Breast epithelium (tissue), 4 donors: Measurements from ENCODE around the gene LRRC1. TPM values are rescaled to one million over a fixed set of nuclear protein-coding genes. Genes with fewer than 3 reads are reported as not detected.

Experiments used
- DNase-seq, 2 donors: peaks; one replicate each; pipeline ENCODE4 v3.0.0-alpha.2; 2019; ENCODE audit warnings: low spot score in 2 of 2
- H3K27ac ChIP-seq, 2 donors: fragments of 200-600 bp; sonication (generic) in 1 of 2; one replicate each; pipeline ENCODE4 v1.5.1; 2016 to 2019; ENCODE audit warnings: mild to moderate bottlenecking in 1 of 2
- H3K27me3 ChIP-seq, 2 donors: fragments of 200-600 bp; sonication (generic) in 1 of 2; one replicate each; pipeline versions ENCODE4 v1.5.1 to v1.6.0; 2017 to 2019; ENCODE audit warnings: control low read depth in 1 of 2, mild to moderate bottlenecking in 1 of 2
- H3K36me3 ChIP-seq: fragments of 200-600 bp; one replicate; pipeline ENCODE4 v1.5.1; 2019
- H3K4me1 ChIP-seq, 2 donors: fragments of 200-600 bp; sonication (generic); one replicate each; pipeline ENCODE4 v1.5.1; 2016 to 2019; ENCODE audit warnings: control low read depth in 1 of 2
- H3K4me3 ChIP-seq, 3 donors: fragments of 200-600 bp; sonication (generic); 1 replicate in 2 of 3; 2 replicates in 1 of 3; pipeline ENCODE4 v1.5.1; 2016 to 2019; ENCODE audit warnings: mild to moderate bottlenecking in 3 of 3, moderate library complexity in 2 of 3
- H3K9me3 ChIP-seq, 2 donors: fragments of 200-600 bp; sonication (generic) in 1 of 2; one replicate each; pipeline ENCODE4 v1.5.1; 2016 to 2019; ENCODE audit warnings: control low read depth in 1 of 2
- POLR2A ChIP-seq: fragments of 450-650 bp; IDR thresholded peaks from one replicate; pipeline ENCODE4 v1.6.1; 2016; ENCODE audit warnings: antibody characterized with exemption, mild to moderate bottlenecking, moderate library complexity
- POLR2AphosphoS5 ChIP-seq, 3 donors: sonication (generic); formaldehyde crosslinking; IDR thresholded peaks; one replicate each; pipeline ENCODE4 v1.6.1; 2017; ENCODE audit warnings: antibody characterized with exemption in 3 of 3
- intact Hi-C: fragments of 100-400 bp; cut with DNase I; formaldehyde crosslinking; loops from one replicate; pipeline ENCODE4 v1.15.1; 2023; ENCODE audit warnings: low total_unique reads
- total RNA-seq, 3 donors: library from RNA; depleted of rRNA; stranded (reverse); fragments of >200 nt; gene quantifications; one replicate each; pipeline ENCODE4 v1.1.0, GENCODE V29; 2016
- TF ChIP-seq, protein P1 (sequence below), 3 donors: fragments of 450-650 bp; IDR thresholded peaks; one replicate each; pipeline ENCODE4 v1.5.1; 2016 to 2017; ENCODE audit warnings: antibody characterized with exemption in 3 of 3, mild to moderate bottlenecking in 3 of 3, moderate library complexity in 3 of 3

The LRRC1 gene
- total RNA-seq, 3 donors from 2014 or later = 10.1 to 37.9 (median 37.4) TPM

DNA sequence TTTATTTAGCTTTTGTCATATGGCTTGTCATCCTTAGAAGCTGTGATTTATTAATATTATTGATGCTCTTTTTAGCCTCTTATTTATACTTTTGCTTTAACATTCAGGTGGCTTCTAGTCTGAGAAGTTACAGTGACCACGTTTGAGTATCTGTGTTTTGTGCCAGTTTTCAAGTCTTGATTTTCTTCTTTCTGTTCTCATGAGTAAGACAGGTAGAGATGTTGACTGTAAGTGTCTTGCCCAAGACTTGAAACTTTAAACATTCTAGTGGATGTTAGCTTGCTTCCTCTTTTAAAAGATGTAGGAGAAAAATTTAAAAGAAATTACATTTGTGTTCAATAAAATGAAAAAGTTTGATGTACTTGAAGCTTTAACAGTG lies 122.6 kb downstream of the LRRC1 start:
- Histone ChIP-seq H3K4me1 (peaks cover 0 to 5% of the 10 kb centered on the region in 2 donors), H3K4me3 (no peak overlapping the region), H3K9me3 (no peaks in the 10 kb centered on the region), H3K27ac (no peak overlapping the region), H3K36me3 (no peaks in the 10 kb centered on the region), H3K27me3 (no peaks in the 10 kb centered on the region)
- TF ChIP-seq, protein P1, sequence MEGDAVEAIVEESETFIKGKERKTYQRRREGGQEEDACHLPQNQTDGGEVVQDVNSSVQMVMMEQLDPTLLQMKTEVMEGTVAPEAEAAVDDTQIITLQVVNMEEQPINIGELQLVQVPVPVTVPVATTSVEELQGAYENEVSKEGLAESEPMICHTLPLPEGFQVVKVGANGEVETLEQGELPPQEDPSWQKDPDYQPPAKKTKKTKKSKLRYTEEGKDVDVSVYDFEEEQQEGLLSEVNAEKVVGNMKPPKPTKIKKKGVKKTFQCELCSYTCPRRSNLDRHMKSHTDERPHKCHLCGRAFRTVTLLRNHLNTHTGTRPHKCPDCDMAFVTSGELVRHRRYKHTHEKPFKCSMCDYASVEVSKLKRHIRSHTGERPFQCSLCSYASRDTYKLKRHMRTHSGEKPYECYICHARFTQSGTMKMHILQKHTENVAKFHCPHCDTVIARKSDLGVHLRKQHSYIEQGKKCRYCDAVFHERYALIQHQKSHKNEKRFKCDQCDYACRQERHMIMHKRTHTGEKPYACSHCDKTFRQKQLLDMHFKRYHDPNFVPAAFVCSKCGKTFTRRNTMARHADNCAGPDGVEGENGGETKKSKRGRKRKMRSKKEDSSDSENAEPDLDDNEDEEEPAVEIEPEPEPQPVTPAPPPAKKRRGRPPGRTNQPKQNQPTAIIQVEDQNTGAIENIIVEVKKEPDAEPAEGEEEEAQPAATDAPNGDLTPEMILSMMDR (IDR thresholded peaks at IDR 0.05) = no peak
- TF ChIP-seq POLR2AphosphoS5 (IDR thresholded peaks at IDR 0.05) (no peak), POLR2A (no peak)
- no peak for DNase-seq
- intact Hi-C loops = no loop called here

DNA sequence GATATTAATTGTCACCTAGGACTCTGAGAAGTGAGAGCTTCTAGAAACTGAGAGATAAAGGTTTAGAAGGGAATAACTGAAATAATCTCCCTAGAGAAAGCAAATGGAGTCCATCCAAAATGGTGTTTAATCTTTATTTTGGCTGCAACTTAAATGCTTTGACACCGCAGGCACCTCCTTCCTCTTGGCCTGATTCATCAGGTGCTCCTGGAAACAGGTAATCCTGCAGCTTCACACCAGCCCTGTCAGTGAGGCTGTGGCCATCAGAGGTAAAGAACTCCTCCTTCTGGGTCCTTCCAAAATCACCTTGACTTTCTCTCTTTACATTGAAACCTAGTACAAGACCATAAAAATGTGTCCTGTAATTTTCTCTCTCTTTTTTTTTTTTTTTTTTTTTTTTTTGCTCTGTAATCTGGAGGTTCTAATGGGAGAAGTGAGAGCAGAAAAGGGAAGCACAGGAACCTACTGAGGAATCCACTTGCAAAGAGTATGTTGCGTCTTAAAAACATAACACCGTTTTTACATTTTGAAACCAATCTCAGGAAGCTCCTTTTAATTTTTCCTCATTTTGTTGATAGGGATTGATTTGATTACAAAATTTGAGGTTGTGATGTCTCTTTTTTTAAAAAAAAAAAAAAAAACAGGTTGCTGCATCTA lies 124.2 kb downstream of the LRRC1 start:
- no peak overlapping the region for H3K4me3 ChIP-seq
- H3K9me3 ChIP-seq = no peaks in the 10 kb centered on the region
- DNase-seq = no peak
- intact Hi-C loops = no loop called here
- H3K27me3 ChIP-seq = no peaks in the 10 kb centered on the region
- no peak overlapping the region for H3K27ac ChIP-seq
- TF ChIP-seq POLR2A (no peak), POLR2AphosphoS5 (IDR thresholded peaks at IDR 0.05) (no peak)
- TF ChIP-seq, protein P1 (IDR thresholded peaks at IDR 0.05) = no peak
- no peaks in the 10 kb centered on the region for H3K36me3 ChIP-seq
- H3K4me1 ChIP-seq = peaks cover 0 to 5% of the 10 kb centered on the region in 2 donors

DNA sequence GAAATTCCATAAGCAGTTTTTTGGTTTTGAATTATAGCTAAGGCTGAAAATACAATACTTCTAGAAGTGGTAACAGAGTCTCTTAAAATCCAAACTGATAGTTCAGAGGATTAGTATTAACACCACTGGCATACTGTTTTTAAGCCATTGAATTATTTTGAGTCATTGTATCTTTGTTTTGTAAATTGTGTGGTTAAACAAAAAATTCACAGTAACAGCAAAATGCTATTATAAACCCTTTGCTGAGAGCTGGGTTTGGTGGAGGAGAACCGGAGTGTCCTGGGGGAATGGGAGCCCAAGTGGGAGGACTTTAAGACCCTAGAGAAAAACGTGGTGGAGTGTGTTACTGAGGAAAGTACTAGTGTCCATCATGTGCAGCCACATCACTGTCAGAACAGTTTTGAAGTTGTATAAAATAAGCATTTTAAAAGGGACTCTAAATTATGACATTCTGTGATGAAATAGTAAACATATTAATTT lies 125.1 kb downstream of the LRRC1 start:
- H3K9me3 ChIP-seq = no peaks in the 10 kb centered on the region
- H3K36me3 ChIP-seq = no peaks in the 10 kb centered on the region
- DNase-seq = no peak
- H3K4me3 ChIP-seq = no peak overlapping the region
- no peak overlapping the region for H3K27ac ChIP-seq
- intact Hi-C loops = no loop called here
- TF ChIP-seq POLR2AphosphoS5 (IDR thresholded peaks at IDR 0.05) (no peak), POLR2A (no peak)
- TF ChIP-seq, protein P1 (IDR thresholded peaks at IDR 0.05) = no peak
- peaks cover 0 to 5% of the 10 kb centered on the region in 2 donors for H3K4me1 ChIP-seq
- no peaks in the 10 kb centered on the region for H3K27me3 ChIP-seq

DNA sequence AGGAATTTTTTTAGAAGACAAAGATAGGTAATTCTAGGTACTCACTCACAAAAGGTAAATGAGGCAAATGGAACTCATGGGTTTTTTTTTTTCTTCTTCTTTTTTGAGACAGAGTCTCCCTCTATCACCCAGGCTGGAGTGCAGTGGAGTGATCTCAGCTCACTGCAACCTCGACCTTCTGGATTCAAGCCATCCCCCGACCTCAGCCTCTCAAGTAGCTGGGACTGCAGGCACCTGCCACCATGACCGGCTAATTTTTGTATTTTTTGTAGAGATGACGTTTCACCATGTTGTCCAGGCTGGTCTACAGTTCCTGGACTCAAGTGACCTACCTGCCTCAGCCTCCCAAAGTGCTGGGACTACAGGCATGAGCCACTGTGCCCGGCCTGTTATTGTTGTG lies 126.1 kb downstream of the LRRC1 start:
- Histone ChIP-seq H3K9me3 (no peaks in the 10 kb centered on the region), H3K27me3 (no peaks in the 10 kb centered on the region), H3K36me3 (no peaks in the 10 kb centered on the region), H3K4me3 (no peak overlapping the region), H3K4me1 (peaks cover 0 to 5% of the 10 kb centered on the region in 2 donors), H3K27ac (no peak overlapping the region)
- intact Hi-C loops = no loop called here
- no peak for DNase-seq
- TF ChIP-seq POLR2A (no peak), POLR2AphosphoS5 (IDR thresholded peaks at IDR 0.05) (no peak)
- TF ChIP-seq, protein P1 (IDR thresholded peaks at IDR 0.05) = no peak

DNA sequence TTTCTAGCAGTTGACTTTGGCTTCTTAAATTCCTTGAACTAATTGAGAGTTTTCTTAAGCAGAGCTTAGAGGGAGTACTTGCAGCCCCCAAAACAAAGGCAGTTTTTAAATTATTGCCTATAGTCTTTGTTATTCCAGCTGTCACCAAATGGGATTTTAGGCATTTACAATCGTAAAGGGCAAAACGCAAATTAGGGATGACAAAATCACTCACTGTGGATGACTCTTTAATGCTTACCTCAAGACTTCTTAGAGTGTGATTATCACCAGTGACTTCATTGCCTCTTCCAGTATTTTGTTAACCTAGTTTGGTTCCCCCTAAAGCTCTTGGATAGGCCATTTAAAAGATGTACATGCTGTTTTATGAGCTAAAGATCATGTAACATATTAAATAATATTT lies 126.8 kb downstream of the LRRC1 start:
- no peak for DNase-seq
- intact Hi-C loops = no loop called here
- no peak overlapping the region for H3K4me3 ChIP-seq
- H3K36me3 ChIP-seq = no peaks in the 10 kb centered on the region
- no peaks in the 10 kb centered on the region for H3K27me3 ChIP-seq
- peaks cover 0 to 11% of the 10 kb centered on the region in 2 donors for H3K4me1 ChIP-seq
- H3K27ac ChIP-seq = no peak overlapping the region
- no peak for TF ChIP-seq POLR2A
- H3K9me3 ChIP-seq = no peaks in the 10 kb centered on the region
